Pancreas (tissue), 10 donors: ENCODE data around the gene TPGS2. TPM values are rescaled to one million over a fixed set of nuclear protein-coding genes. Genes with fewer than 3 reads are reported as not detected.

ENCODE experiments used
- ATAC-seq, 4 donors: fragments of 200-7000 bp; cut with Tn5 transposase; one replicate each; pipeline versions ENCODE4 v1.8.0 to v1.9.1; 2020; ENCODE audit warnings: mild to moderate bottlenecking in 4 of 4, moderate library complexity in 4 of 4
- DNase-seq, 6 donors: peaks; one replicate each; pipeline ENCODE4 v3.0.0-alpha.2; 2020
- FAIRE-seq: peaks from 2 replicates; lab custom pipeline; 2012; peaks lifted over from hg19 to GRCh38; lab: Jason Lieb, UNC
- H3K27ac ChIP-seq, 4 donors: fragments of 200-600 bp; sonication (generic); 1 replicate in 3 of 4; 2 replicates in 1 of 4; pipeline versions ENCODE4 v1.5.0 to v1.8.0; 2020
- H3K27me3 ChIP-seq, 4 donors: fragments of 200-600 bp; one replicate each; pipeline ENCODE4 v1.8.0; 2021
- H3K36me3 ChIP-seq, 3 donors: fragments of 200-600 bp; sonication (generic) in 1 of 3; one replicate each; pipeline versions ENCODE4 v1.5.0 to v1.8.0; 2020 to 2021
- H3K4me1 ChIP-seq, 3 donors: fragments of 200-600 bp; one replicate each; pipeline ENCODE4 v1.8.0; 2021
- H3K4me3 ChIP-seq, 4 donors: fragments of 200-600 bp; sonication (generic) in 2 of 4; one replicate each; pipeline versions ENCODE4 v1.5.0 to v1.8.0; 2020 to 2021
- H3K9me3 ChIP-seq, 4 donors: fragments of 200-600 bp; one replicate each; pipeline ENCODE4 v1.8.0; 2021
- CTCF ChIP-seq, 4 donors: fragments of 200-600 bp; sonication (generic) in 3 of 4; IDR thresholded peaks; one replicate each; pipeline versions ENCODE4 v1.5.0 to v1.8.0; 2021; ENCODE audit warnings: antibody characterized with exemption in 4 of 4
- WGBS, 2 donors: extraction: QIAGEN DNeasy Blood & Tissue Kit; methylation state at CpG; one replicate each; pipeline ENCODE4 v1.1.7; 2013; 5-methylcytosine and 5-hydroxymethylcytosine counted together
- intact Hi-C, 3 donors: fragments of 100-400 bp; cut with DNase I; formaldehyde crosslinking; loops; one replicate each; pipeline versions ENCODE4 v1.11.1 to v1.14.2; 2022
- polyA plus RNA-seq, 2 donors: library from polyadenylated mRNA; stranded (reverse); fragments of 200-250 nt; gene quantifications; one replicate each; pipeline ENCODE4 v1.2.3, GENCODE V29; 2013
- total RNA-seq, 6 donors: library from RNA; stranded (reverse); fragmentation: NEBNext Ultra II Directional in 4 of 6; extraction: Animal tissue kit (Norgen Biotek cat#: 25700) in 4 of 6; gene quantifications; one replicate each; pipeline versions ENCODE4 v1.2.1 to v1.2.4, GENCODE V29; 2021 to 2023
- donor health status: healthy with polysubstance abuse.
- donor health status: DM: no; HTN: no; CAD: no; lungs with moderate emphysema.
- donor health status: DM: no; HTN: no; CAD: no.
- donor health status: control.
- donor health status: control.
- donor health status: Bipolar disorder and iron deficiency.
- donor health status: DM: yes; HTN: yes; CAD: no.
- donor health status: DM: no; HTN: no; CAD: no.
- donor health status: DM: no; HTN: no; CAD: no.
- donor health status: DM: yes; HTN: yes; CAD: no.

The TPGS2 gene
- total and polyA plus RNA-seq, 8 donors = 16.6 to 44.6 (median 25.2) TPM

DNA sequence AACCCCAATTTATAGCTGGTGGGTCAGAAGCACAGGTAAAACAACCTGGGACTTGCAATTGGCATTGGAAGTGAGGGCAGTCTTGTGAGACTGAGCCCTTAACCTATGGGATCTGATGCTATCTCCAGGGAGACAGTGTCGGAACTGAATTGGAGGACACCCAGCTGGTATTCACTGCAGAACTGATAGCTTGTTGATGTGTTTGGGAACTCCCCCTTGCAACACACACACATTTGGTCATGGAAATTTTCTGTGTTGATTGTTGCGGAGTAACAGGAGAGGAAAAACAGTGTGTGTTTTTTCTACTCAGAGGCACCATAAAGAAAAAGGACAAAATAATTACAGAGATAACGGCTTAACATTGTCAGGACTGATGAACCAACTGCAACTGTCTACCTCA, 16.1 kb downstream of the TPGS2 start:
- no peak overlapping the region for H3K27ac ChIP-seq

GRCh38 chr18:36811955-36812354, 16.8 kb downstream of the TPGS2 start:
- no peaks in the 10 kb centered on the region for H3K9me3 ChIP-seq

More for the DNA sequence above, 16.1 kb downstream of the TPGS2 start:
- H3K4me3 ChIP-seq = no peak overlapping the region
- WGBS, 2 donors = 69 to 71% methylated on average over 3 of the region's 3 CpGs
- H3K36me3 ChIP-seq = no peaks in the 10 kb centered on the region
- ATAC-seq (peak in 1 of 4 donors; percentile 19), FAIRE-seq (no peak), DNase-seq (no peak)
- peaks cover 6 to 12% (median 11%) of the 10 kb centered on the region in 3 donors for H3K4me1 ChIP-seq
- H3K9me3 ChIP-seq = no peaks in the 10 kb centered on the region
- intact Hi-C loops = no loop called here
- no peaks in the 10 kb centered on the region for H3K27me3 ChIP-seq
- no peak for TF ChIP-seq CTCF (IDR thresholded peaks at IDR 0.05)

GRCh38 chr18:36811430-36811829, 17.4 kb downstream of the TPGS2 start:
- no peak for ATAC-seq
- Histone ChIP-seq H3K27ac (no peak overlapping the region), H3K36me3 (no peaks in the 10 kb centered on the region), H3K4me1 (peaks cover 6 to 12% (median 11%) of the 10 kb centered on the region in 3 donors), H3K4me3 (no peak overlapping the region), H3K9me3 (no peaks in the 10 kb centered on the region), H3K27me3 (no peaks in the 10 kb centered on the region)
- intact Hi-C loops = no loop called here
- no peak for FAIRE-seq
- no peak for DNase-seq
- 75 to 79% methylated on average over 3 of the region's 3 CpGs for WGBS, 2 donors
- TF ChIP-seq CTCF (IDR thresholded peaks at IDR 0.05) = no peak

More at GRCh38 chr18:36811955-36812354, 16.8 kb downstream of the TPGS2 start:
- FAIRE-seq (no peak), DNase-seq (no peak), ATAC-seq (no peak)
- Histone ChIP-seq H3K36me3 (no peaks in the 10 kb centered on the region), H3K4me3 (no peak overlapping the region), H3K27ac (no peak overlapping the region), H3K27me3 (no peaks in the 10 kb centered on the region), H3K4me1 (peaks cover 6 to 12% (median 11%) of the 10 kb centered on the region in 3 donors)
- intact Hi-C loops = no loop called here
- no peak for TF ChIP-seq CTCF (IDR thresholded peaks at IDR 0.05)

DNA sequence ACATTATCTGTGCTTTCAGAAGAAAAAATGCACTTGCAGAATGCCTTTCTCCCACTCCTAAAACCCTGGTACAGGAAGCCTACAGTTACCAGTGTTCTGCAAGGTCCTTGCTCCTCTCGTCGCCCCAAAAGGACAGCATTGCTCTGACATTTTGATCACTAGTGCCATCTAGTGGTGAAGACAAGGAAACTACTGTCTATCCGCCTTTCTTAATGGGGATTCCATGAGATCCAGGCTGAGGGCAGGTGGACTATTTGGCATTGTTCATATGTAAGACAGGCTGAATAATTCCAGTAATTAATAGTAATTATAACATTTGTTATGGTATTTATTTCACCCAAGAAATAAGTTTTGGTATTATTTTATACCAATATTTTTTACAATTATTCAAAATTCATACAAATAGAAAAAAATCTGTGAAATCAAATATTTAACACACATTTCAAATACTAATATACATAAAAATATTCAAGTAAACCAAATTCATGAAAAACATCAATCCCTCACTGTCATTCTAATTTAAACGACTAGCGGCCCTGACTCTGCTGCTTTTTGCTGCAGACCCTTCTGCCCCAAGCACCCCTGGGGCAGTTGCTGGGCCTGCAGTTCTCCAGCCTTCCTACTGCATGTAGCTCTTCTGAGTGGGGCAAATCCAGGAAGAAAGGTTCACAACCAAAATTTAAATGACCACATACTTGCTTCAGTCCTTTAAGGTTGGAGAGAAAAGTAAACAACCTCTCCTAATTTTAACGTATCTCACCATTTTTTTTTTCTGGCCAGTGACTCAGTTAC, 19.0 kb downstream of the TPGS2 start:
- DNase-seq (peak in 3 of 6 donors; percentile 7 to 34 (median 22)), ATAC-seq (peak; percentile 85 to 99 (median 92)), FAIRE-seq (peak; percentile 53)
- no peak overlapping the region for H3K27ac ChIP-seq
- WGBS, 2 donors = 40% methylated on average over 6 of the region's 6 CpGs
- no peaks in the 10 kb centered on the region for H3K9me3 ChIP-seq
- peaks cover 0 to 10% (median 4%) of the 10 kb centered on the region in 3 donors for H3K36me3 ChIP-seq
- TF ChIP-seq CTCF (IDR thresholded peaks at IDR 0.05) = peak; percentile 44 to 88 (median 72)
- intact Hi-C loops = loop anchor here in 1 of 3 donors (5.0 kb wide), 1 partner anchor 122 kb away; no protein-coding TSS in a partner anchor
- no peaks in the 10 kb centered on the region for H3K27me3 ChIP-seq
- H3K4me1 ChIP-seq = peaks cover under 1 to 4% (median 3%) of the 10 kb centered on the region in 3 donors
- no peak overlapping the region for H3K4me3 ChIP-seq

GRCh38 chr18:36808681-36809080, 20.1 kb downstream of the TPGS2 start:
- Histone ChIP-seq H3K4me3 (no peak overlapping the region), H3K36me3 (peaks cover 0 to 17% (median 12%) of the 10 kb centered on the region in 3 donors), H3K27ac (no peak overlapping the region), H3K4me1 (no peaks in the 10 kb centered on the region), H3K9me3 (no peaks in the 10 kb centered on the region), H3K27me3 (no peaks in the 10 kb centered on the region)
- 86 to 87% methylated on average over 2 of the region's 2 CpGs for WGBS, 2 donors
- no peak for FAIRE-seq
- no peak for TF ChIP-seq CTCF (IDR thresholded peaks at IDR 0.05)
- DNase-seq = no peak
- no peak for ATAC-seq
- intact Hi-C loops = loop anchor here in 1 of 3 donors (5.0 kb wide), 1 partner anchor 121 kb away; no protein-coding TSS in a partner anchor
